Astrocyte (in vitro differentiated cells and primary cell): ENCODE data around the gene ST6GAL2. TPM values are rescaled to one million over a fixed set of nuclear protein-coding genes. Genes with fewer than 3 reads are reported as not detected.

Source experiments
- DNase-seq: peaks from one replicate; pipeline ENCODE4 v3.0.0-alpha.2; 2010; ENCODE audit warnings: low read depth
- FAIRE-seq: peaks from 2 replicates; lab custom pipeline; 2011; peaks lifted over from hg19 to GRCh38; lab: Jason Lieb, UNC
- H2AFZ ChIP-seq: 2 replicates; pipeline ENCODE4 v1.6.0; 2012; ENCODE audit warnings: low read depth, low read length, inconsistent platforms
- H3K27ac ChIP-seq: 2 replicates; pipeline ENCODE4 v1.5.1; 2011; ENCODE audit warnings: low read depth, low read length, inconsistent platforms
- H3K27me3 ChIP-seq: 2 replicates; pipeline ENCODE4 v1.6.0; 2011; ENCODE audit warnings: low read length, inconsistent platforms; ENCODE audit not compliant: insufficient read depth
- H3K36me3 ChIP-seq: 2 replicates; pipeline ENCODE4 v1.5.1; 2011; ENCODE audit warnings: low read length, inconsistent platforms; ENCODE audit not compliant: insufficient read depth
- H3K4me1 ChIP-seq: 2 replicates; pipeline ENCODE4 v1.5.1; 2011; ENCODE audit warnings: low read length, inconsistent platforms; ENCODE audit not compliant: insufficient read depth
- H3K4me2 ChIP-seq: 2 replicates; pipeline ENCODE4 v1.6.0; 2012; ENCODE audit warnings: low read length, inconsistent platforms
- H3K4me3 ChIP-seq: 2 replicates; pipeline ENCODE4 v1.5.1; 2011; ENCODE audit warnings: low read depth, mild to moderate bottlenecking, low read length, inconsistent platforms; ENCODE audit not compliant: insufficient read depth
- H3K79me2 ChIP-seq: 2 replicates; pipeline ENCODE4 v1.6.0; 2012; ENCODE audit warnings: mild to moderate bottlenecking, low read length, inconsistent platforms; ENCODE audit not compliant: insufficient read depth
- H3K9ac ChIP-seq: 2 replicates; pipeline ENCODE4 v1.6.0; 2012; ENCODE audit warnings: mild to moderate bottlenecking, low read length, inconsistent platforms
- H3K9me3 ChIP-seq: 2 replicates; pipeline ENCODE4 v1.5.1; 2012; ENCODE audit warnings: low read depth, mild to moderate bottlenecking, low read length, inconsistent platforms; ENCODE audit not compliant: insufficient read depth
- H4K20me1 ChIP-seq: 2 replicates; pipeline ENCODE4 v1.6.0; 2012; ENCODE audit warnings: low read length, inconsistent platforms; ENCODE audit not compliant: insufficient read depth
- H3K27ac Mint-ChIP-seq: one replicate; pipeline ENCODE4 v1.8.0; 2021; ENCODE audit warnings: mild to moderate bottlenecking, mixed read lengths; ENCODE audit not compliant: unreplicated experiment
- H3K27me3 Mint-ChIP-seq: one replicate; pipeline ENCODE4 v1.8.0; 2021; ENCODE audit warnings: low read depth, mixed read lengths; ENCODE audit not compliant: unreplicated experiment
- H3K36me3 Mint-ChIP-seq: one replicate; pipeline ENCODE4 v1.8.0; 2021; ENCODE audit warnings: low read depth, mixed read lengths; ENCODE audit not compliant: unreplicated experiment
- H3K4me1 Mint-ChIP-seq: one replicate; pipeline ENCODE4 v1.8.0; 2021; ENCODE audit warnings: low read depth, mixed read lengths; ENCODE audit not compliant: unreplicated experiment
- H3K4me3 Mint-ChIP-seq: one replicate; pipeline ENCODE4 v1.8.0; 2021; ENCODE audit warnings: mild to moderate bottlenecking, moderate library complexity, mixed read lengths; ENCODE audit not compliant: unreplicated experiment
- H3K9me3 Mint-ChIP-seq: one replicate; pipeline ENCODE4 v1.8.0; 2021; ENCODE audit warnings: mild to moderate bottlenecking, mixed read lengths; ENCODE audit not compliant: unreplicated experiment
- CTCF ChIP-seq: IDR thresholded peaks from 2 replicates; pipeline ENCODE4 v1.5.1; 2011; ENCODE audit warnings: low read depth, mild to moderate bottlenecking, inconsistent platforms, low read length, moderate library complexity; ENCODE audit not compliant: insufficient read depth
- EZH2 ChIP-seq: IDR thresholded peaks from 2 replicates; pipeline ENCODE4 v1.6.1; 2012; ENCODE audit warnings: mild to moderate bottlenecking, low read length, inconsistent platforms; ENCODE audit not compliant: insufficient read depth
- total RNA-seq: library from RNA; stranded (reverse); gene quantifications from 2 replicates; pipeline ENCODE4 v1.2.1, GENCODE V29; 2021

ST6GAL2 gene
- total RNA-seq, 1 donor from 2014 or later, result 59.8 TPM

DNA sequence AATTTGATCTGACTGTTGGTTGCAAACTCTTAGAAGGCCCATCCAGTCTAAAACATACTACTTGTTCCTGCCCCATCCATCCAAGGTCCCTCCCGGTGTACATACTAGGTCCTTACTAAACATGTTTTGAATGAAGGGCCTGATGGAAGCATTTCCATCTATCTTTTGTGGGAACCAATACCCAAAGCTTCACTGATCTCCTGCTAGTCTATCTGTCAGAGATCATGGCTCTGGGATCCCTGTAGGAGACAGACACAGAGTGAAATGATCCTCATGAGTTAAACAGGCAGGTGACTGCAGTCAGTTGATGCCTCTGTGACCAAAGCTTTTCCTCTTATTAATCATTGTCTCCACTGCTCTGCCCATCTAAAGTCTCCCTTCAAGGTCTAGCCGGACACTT, 115.0 kb downstream of the ST6GAL2 start:
- H3K4me3 Mint-ChIP-seq, result no peak overlapping the region
- Histone ChIP-seq H3K27ac (no peak overlapping the region), H3K9ac (no peak overlapping the region), H2AFZ (no peak overlapping the region), H3K9me3 (no peaks in the 10 kb centered on the region), H3K4me1 (no peaks in the 10 kb centered on the region), H3K36me3 (no peaks in the 10 kb centered on the region), H3K4me3 (no peak overlapping the region), H3K79me2 (no peaks in the 10 kb centered on the region), H3K27me3 (no peaks in the 10 kb centered on the region), H3K4me2 (no peak overlapping the region), H4K20me1 (no peaks in the 10 kb centered on the region)
- peaks cover 9% of the 10 kb centered on the region for H3K27me3 Mint-ChIP-seq
- no peaks in the 10 kb centered on the region for H3K36me3 Mint-ChIP-seq
- DNase-seq (no peak), FAIRE-seq (no peak)
- no peak overlapping the region for H3K27ac Mint-ChIP-seq
- H3K9me3 Mint-ChIP-seq, result peaks cover 2% of the 10 kb centered on the region
- TF ChIP-seq CTCF (no peak), EZH2 (no peak)
- no peaks in the 10 kb centered on the region for H3K4me1 Mint-ChIP-seq

GRCh38 chr2:106764614-106765013, 121.4 kb downstream of the ST6GAL2 start:
- H3K27ac ChIP-seq, result no peak overlapping the region
- H2AFZ ChIP-seq, result no peak overlapping the region
- no peak overlapping the region for H3K4me2 ChIP-seq
- FAIRE-seq (no peak), DNase-seq (no peak)
- H3K79me2 ChIP-seq, result no peaks in the 10 kb centered on the region
- H3K36me3 ChIP-seq, result no peaks in the 10 kb centered on the region
- no peaks in the 10 kb centered on the region for H3K36me3 Mint-ChIP-seq
- H3K4me3 ChIP-seq, result no peak overlapping the region
- no peak overlapping the region for H3K9ac ChIP-seq
- peaks cover under 1% of the 10 kb centered on the region for H3K27me3 Mint-ChIP-seq
- no peak for TF ChIP-seq EZH2
- TF ChIP-seq CTCF, result no peak
- H3K9me3 ChIP-seq, result no peaks in the 10 kb centered on the region
- H3K27me3 ChIP-seq, result no peaks in the 10 kb centered on the region
- H3K9me3 Mint-ChIP-seq, result peaks cover 4% of the 10 kb centered on the region
- no peaks in the 10 kb centered on the region for H3K4me1 ChIP-seq
- H3K4me1 Mint-ChIP-seq, result no peaks in the 10 kb centered on the region
- no peaks in the 10 kb centered on the region for H4K20me1 ChIP-seq
- H3K27ac Mint-ChIP-seq, result no peak overlapping the region
- no peak overlapping the region for H3K4me3 Mint-ChIP-seq

GRCh38 chr2:106759966-106760365, 126.0 kb downstream of the ST6GAL2 start:
- H3K9me3 Mint-ChIP-seq, result peaks cover 4% of the 10 kb centered on the region
- no peaks in the 10 kb centered on the region for H3K36me3 Mint-ChIP-seq
- H3K4me2 ChIP-seq, result no peak overlapping the region
- H3K9ac ChIP-seq, result no peak overlapping the region
- DNase-seq (no peak), FAIRE-seq (no peak)
- no peaks in the 10 kb centered on the region for H3K4me1 ChIP-seq
- H4K20me1 ChIP-seq, result no peaks in the 10 kb centered on the region
- no peak overlapping the region for H3K27ac ChIP-seq
- TF ChIP-seq EZH2 (no peak), CTCF (no peak)
- no peak overlapping the region for H3K27ac Mint-ChIP-seq
- no peaks in the 10 kb centered on the region for H3K36me3 ChIP-seq
- H3K79me2 ChIP-seq, result no peaks in the 10 kb centered on the region
- no peak overlapping the region for H3K4me3 ChIP-seq
- no peaks in the 10 kb centered on the region for H3K27me3 Mint-ChIP-seq
- no peaks in the 10 kb centered on the region for H3K27me3 ChIP-seq
- H3K4me1 Mint-ChIP-seq, result no peaks in the 10 kb centered on the region
- H2AFZ ChIP-seq, result no peak overlapping the region
- no peak overlapping the region for H3K4me3 Mint-ChIP-seq
- no peaks in the 10 kb centered on the region for H3K9me3 ChIP-seq
